Measurements from ENCODE around the gene ASAH2B.

DNA sequence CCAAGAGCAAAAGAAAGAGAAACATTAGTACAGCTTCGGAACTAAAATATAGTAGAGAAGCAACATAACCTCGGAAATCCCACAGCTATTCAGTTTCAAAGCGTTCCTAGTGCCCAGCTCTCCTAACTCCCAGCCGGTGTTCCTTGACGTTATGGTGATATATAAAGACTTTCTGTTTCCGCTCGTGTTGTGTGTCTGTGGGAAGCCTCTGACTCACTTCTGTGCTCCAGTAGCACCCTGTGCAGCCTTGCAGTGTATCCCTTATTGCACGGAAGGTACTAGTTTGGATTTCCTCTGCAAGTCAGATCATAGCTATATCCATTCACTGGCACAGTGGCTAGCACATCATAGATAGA lies 535 bp downstream of the ASAH2B start:
- TF ChIP-seq FOXA1 (IDR thresholded peaks at IDR 0.05) (no peak), SUZ12 (IDR thresholded peaks at IDR 0.05) (no peak), SP1 (IDR thresholded peaks at IDR 0.05) (no peak), ELF4 (IDR thresholded peaks at IDR 0.05) (no peak), FOXM1 (IDR thresholded peaks at IDR 0.05; ENCODE audit: borderline replicate concordance) (no peak), L3MBTL2 (conservative IDR thresholded peaks at IDR 0.05) (no peak), BHLHE40 (IDR thresholded peaks at IDR 0.05; ENCODE audit: borderline replicate concordance) (no peak), ZNF384 (IDR thresholded peaks at IDR 0.05) (no peak), TARDBP (IDR thresholded peaks at IDR 0.05) (no peak), LEF1 (IDR thresholded peaks at IDR 0.05; ENCODE audit: borderline replicate concordance) (no peak), HDGF (IDR thresholded peaks at IDR 0.05; ENCODE audit: borderline replicate concordance) (no peak), FOXK2 (IDR thresholded peaks at IDR 0.05) (no peak), CTBP1 (IDR thresholded peaks at IDR 0.05; ENCODE audit: borderline replicate concordance) (no peak)
